GM21717 (cell line): ENCODE measurements around the gene FAM47A.

Experiments
- ATAC-seq: cut with Tn5 transposase; IDR thresholded peaks from one replicate; pipeline ENCODE4 v1.9.1; 2021; ENCODE audit warnings: mild to moderate bottlenecking, moderate library complexity; ENCODE audit not compliant: unreplicated experiment

The FAM47A gene

GRCh38 chrX:34132028-34132427 is at the start of gene FAM47A:
TSS of gene FAM47A (minus strand) at chrX:34132314. CDS start at chrX:34132278, 36 bp downstream.
- ATAC-seq = no peak

- no peak for ATAC-seq
These were observed 15.2 kb upstream of the FAM47A start for GRCh38 chrX:34147345-34147744.

DNA sequence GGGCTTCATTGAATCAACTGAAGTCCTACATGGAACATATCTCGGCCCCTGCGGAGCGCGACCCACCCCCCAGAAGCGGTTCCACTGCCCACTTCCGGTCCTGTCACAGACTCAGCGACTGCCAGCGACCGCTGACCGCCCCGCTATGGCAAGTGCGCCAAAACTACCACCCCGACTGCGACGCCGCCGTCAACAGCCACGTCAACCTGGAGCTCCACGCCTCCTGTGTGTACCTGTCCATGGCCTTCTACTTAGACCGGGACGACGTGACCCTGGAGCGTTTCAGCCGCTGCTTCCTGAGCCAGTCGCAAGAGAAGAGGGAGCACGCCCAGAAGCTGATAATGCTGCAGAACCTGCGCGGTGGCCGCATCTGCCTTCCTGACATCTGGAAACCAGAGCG is 14.8 kb upstream of the FAM47A start:
- ATAC-seq = no peak

- no peak for ATAC-seq
These were observed 12.1 kb upstream of the FAM47A start for GRCh38 chrX:34144246-34144645.

DNA sequence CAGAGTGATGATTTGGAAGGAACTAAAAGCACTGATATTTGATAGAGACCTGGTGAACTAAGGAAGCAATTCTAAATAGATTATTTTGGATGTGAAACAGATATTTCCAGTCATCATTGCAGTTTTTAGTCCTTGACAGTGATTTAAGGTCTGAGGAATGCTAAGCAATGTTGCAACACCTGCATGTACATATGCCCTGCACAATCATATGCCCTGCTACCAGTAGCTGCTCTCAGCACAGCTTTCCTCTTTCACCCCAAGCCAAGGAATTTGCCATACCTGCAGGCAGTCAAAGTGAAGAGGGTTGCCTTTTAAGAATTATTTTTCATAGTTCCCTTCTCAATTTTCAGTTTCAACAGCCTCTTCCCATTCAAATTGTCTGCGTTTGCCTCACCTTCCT is 8.7 kb upstream of the FAM47A start:
- no peak for ATAC-seq

DNA sequence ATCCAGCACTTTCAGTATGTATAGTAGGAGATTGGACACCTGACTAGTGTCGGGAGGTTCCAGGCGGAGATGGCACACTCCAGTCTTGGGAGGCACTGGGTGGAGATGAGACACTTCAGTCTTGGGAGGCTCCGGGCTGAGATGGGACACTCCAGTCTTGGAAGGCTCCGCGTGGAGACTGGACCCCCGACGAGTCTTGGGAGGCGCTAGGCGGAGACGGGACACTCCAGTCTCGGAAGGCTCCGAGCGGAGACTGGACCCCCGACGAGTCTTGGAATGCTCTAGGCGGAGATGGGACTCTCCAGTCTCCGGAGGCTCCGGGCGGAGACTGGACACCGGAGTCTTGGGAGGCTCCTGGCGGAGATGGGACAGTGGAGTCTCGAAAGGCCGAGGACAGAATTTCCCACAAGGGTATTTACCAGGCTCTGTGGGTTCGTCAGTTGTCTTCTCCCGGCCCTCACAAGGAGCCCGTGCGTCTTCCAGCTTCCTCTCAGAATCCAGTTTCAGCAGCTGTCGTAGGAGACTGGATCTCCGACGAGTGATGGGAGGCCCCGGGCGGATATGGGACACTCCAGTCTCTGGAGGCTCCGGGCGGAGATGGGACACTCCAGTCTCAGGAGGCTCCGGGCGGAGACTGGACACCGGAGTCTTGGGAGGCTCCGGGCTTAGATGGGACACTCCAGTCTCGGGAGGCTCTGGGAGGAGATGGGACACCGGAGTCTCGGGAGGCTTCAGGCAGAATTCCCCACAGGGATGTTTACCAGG is 952 bp downstream of the FAM47A start:
- no peak for ATAC-seq

DNA sequence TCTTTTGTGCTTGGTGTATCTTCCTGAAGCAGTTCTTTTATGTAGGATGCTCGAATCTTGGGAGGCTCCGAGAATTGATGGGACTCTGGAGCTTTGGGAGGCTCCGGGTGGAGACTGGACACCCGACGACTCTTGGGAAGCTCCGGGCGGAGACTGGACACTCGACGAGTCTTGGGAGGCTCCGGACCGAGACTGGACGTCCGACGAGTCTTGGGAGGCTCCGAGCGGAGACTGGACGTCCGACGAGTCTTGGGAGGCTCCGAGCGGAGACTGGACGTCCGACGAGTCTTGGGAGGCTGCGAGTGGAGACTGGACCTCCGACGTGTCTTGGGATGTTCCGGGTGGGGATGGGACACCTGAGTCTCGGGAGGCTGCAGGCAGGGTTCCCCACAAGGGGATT is 1.6 kb downstream of the FAM47A start:
- ATAC-seq = no peak

DNA sequence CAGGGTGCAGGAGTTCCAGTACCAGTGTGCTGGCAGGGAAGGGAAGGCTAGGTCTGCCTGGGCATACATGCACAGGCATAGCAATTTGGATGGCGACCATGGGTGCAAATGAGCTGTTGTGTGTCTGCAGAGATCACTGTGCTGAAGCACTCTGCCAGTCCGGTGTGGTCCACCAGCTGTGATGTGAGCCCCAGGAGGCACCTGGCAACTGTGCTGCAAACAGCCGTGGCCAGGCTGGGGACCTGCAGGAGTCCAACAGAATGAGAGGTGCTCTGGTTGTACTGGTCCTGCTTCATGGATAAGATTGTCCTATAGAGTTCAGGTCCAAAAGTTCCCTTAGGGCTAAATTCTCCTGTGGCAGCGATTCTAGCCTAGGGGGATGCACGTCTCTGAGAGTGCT is 6.1 kb downstream of the FAM47A start:
- no peak for ATAC-seq

- ATAC-seq = no peak
These were observed 13.0 kb downstream of the FAM47A start for GRCh38 chrX:34119122-34119521.

DNA sequence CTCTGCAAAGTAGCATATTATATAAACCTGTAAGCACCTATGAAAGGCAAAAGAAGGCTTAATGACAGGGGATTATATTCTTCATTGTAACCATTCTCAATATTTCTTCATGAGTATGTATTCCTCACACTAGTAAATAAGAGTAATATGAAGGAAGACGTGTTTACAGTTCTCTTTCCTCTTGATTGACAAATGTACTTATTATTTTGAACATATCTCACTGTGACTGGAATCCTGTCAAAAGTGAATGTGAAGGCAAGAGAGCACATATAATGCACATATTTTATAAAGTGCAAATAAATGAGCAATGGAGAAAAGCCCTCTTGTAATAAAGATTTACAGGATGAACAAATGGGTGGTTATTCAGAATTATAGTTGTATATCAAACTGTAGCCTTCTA is 19.7 kb downstream of the FAM47A start:
- no peak for ATAC-seq
